Natural killer cell (primary cell): ENCODE measurements around the gene PITPNC1. TPM values are rescaled to one million over a fixed set of nuclear protein-coding genes. Genes with fewer than 3 reads are reported as not detected.
"Not testable (repeated sequence)": the region's sequence is repeated elsewhere in the genome, so short reads cannot be mapped to it uniquely, and the experiment has no call there.

ENCODE experiments used
- ATAC-seq, 3 donors: fragments of 150-1000 bp in 2 of 3; fragments of 200-7000 bp in 1 of 3; cut with Tn5 transposase; 1 replicate in 1 of 3; 2 replicates in 2 of 3; pipeline ENCODE4 v1.10.0; 2021; ENCODE audit warnings: mild to moderate bottlenecking in 2 of 3, moderate library complexity in 2 of 3
- DNase-seq, 2 donors: peaks; one replicate each; pipeline versions ENCODE4 v3.0.0 to v3.0.0-alpha.2; 2013 to 2021; ENCODE audit warnings: mixed read lengths in 1 of 2
- H3K27ac ChIP-seq: one replicate; pipeline ENCODE4 v1.5.1; 2013; ENCODE audit warnings: mild to moderate bottlenecking, low read length
- H3K27me3 ChIP-seq: one replicate; pipeline ENCODE4 v1.6.1; 2013; ENCODE audit warnings: low read length; ENCODE audit not compliant: control insufficient read depth, insufficient read depth
- H3K36me3 ChIP-seq: one replicate; pipeline ENCODE4 v1.6.1; 2013; ENCODE audit warnings: low read length; ENCODE audit not compliant: control insufficient read depth, insufficient read depth
- H3K4me1 ChIP-seq: one replicate; pipeline ENCODE4 v1.6.1; 2013; ENCODE audit warnings: low read length; ENCODE audit not compliant: control insufficient read depth, insufficient read depth
- H3K4me3 ChIP-seq: one replicate; pipeline ENCODE4 v1.5.1; 2013; ENCODE audit warnings: low read length
- H3K9me3 ChIP-seq: one replicate; pipeline ENCODE4 v1.6.1; 2013; ENCODE audit warnings: low read length; ENCODE audit not compliant: control insufficient read depth, insufficient read depth
- H3K27ac Mint-ChIP-seq, 2 donors: one replicate each; pipeline ENCODE4 v1.8.0; 2022; ENCODE audit warnings: mild to moderate bottlenecking in 2 of 2, mixed read lengths in 2 of 2, moderate library complexity in 1 of 2
- H3K27me3 Mint-ChIP-seq, 2 donors: one replicate each; pipeline ENCODE4 v1.8.0; 2022; ENCODE audit warnings: low read depth in 2 of 2, mixed read lengths in 2 of 2
- H3K36me3 Mint-ChIP-seq: one replicate; pipeline ENCODE4 v1.8.0; 2022; ENCODE audit warnings: mixed read lengths
- H3K4me1 Mint-ChIP-seq, 2 donors: one replicate each; pipeline ENCODE4 v1.8.0; 2022; ENCODE audit warnings: mixed read lengths in 2 of 2
- H3K4me3 Mint-ChIP-seq: one replicate; pipeline ENCODE4 v1.8.0; 2022; ENCODE audit warnings: mild to moderate bottlenecking, moderate library complexity, mixed read lengths
- H3K9me3 Mint-ChIP-seq, 2 donors: one replicate each; pipeline ENCODE4 v1.8.0; 2022; ENCODE audit warnings: mixed read lengths in 2 of 2
- WGBS: methylation state at CpG from one replicate; pipeline ENCODE4 v1.1.7; 2013; ENCODE audit warnings: missing lambda C conversion rate; ENCODE audit not compliant: insufficient coverage; 5-methylcytosine and 5-hydroxymethylcytosine counted together
- intact Hi-C: fragments of 100-400 bp; cut with micrococcal nuclease; formaldehyde crosslinking; loops from one replicate; pipeline ENCODE4 v1.14.2; 2022
- total RNA-seq, 4 donors: library from RNA; stranded (reverse); fragments of 120-200 nt in 1 of 4; gene quantifications; one replicate each; pipeline versions ENCODE4 v1.2.3 to v1.2.4, GENCODE V29; 2013 to 2022
- TF ChIP-seq, protein P1 (sequence below): fragments of 200-600 bp; IDR thresholded peaks from one replicate; pipeline ENCODE4 v1.8.0; 2022; ENCODE audit warnings: antibody characterized with exemption

The PITPNC1 gene
- total RNA-seq, 3 donors from 2014 or later (not counting 1 experiment from before 2014, with no cell fraction given), result 150 to 185 (median 169) TPM

DNA sequence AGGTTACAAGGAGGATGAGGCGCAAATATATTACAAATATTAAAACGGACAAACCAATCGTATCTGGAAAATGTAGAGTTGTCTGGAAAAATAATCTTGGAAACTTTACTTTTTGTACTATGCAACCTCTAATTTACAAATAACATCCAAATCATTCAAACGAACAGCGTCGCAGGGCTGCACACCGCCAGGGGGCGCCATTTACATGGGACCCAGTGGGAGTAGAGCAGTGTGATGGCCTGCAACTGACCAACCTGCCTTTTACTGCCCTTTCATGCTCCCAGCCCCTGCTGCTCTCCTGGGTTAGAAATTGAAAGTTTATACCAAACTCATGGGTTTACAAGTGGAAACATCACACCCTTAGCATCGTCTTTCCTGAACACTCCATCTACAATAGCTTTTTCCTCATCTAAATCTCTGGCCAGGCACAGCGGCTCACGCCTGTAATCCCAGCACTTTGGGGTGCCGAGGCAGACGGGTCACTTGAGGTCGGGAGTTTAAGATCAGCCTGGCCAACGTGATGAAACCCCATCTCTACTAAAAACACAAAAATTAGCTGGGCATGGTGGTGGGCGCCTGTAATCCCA is 10.0 kb downstream of the PITPNC1 start:
- Histone ChIP-seq H3K27me3 (no peaks in the 10 kb centered on the region), H3K4me1 (peaks cover 62% of the 10 kb centered on the region), H3K27ac (no peak overlapping the region), H3K4me3 (no peak overlapping the region), H3K36me3 (peaks cover 7% of the 10 kb centered on the region), H3K9me3 (no peaks in the 10 kb centered on the region)
- H3K27ac Mint-ChIP-seq, result peak overlapping the region; percentile 96 to 99
- H3K9me3 Mint-ChIP-seq, result no peaks in the 10 kb centered on the region
- ATAC-seq (no peak), DNase-seq (peak; percentile 46 to 75)
- H3K27me3 Mint-ChIP-seq, result no peaks in the 10 kb centered on the region
- peak overlapping the region; percentile 25 for H3K4me3 Mint-ChIP-seq
- 59% methylated on average over 13 of the region's 16 CpGs for WGBS
- peaks cover 60 to 69% of the 10 kb centered on the region in 2 donors for H3K4me1 Mint-ChIP-seq
- TF ChIP-seq, protein P1, sequence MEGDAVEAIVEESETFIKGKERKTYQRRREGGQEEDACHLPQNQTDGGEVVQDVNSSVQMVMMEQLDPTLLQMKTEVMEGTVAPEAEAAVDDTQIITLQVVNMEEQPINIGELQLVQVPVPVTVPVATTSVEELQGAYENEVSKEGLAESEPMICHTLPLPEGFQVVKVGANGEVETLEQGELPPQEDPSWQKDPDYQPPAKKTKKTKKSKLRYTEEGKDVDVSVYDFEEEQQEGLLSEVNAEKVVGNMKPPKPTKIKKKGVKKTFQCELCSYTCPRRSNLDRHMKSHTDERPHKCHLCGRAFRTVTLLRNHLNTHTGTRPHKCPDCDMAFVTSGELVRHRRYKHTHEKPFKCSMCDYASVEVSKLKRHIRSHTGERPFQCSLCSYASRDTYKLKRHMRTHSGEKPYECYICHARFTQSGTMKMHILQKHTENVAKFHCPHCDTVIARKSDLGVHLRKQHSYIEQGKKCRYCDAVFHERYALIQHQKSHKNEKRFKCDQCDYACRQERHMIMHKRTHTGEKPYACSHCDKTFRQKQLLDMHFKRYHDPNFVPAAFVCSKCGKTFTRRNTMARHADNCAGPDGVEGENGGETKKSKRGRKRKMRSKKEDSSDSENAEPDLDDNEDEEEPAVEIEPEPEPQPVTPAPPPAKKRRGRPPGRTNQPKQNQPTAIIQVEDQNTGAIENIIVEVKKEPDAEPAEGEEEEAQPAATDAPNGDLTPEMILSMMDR, result peak; percentile 68
- no peaks in the 10 kb centered on the region for H3K36me3 Mint-ChIP-seq
- intact Hi-C loops, result loop anchor here (2.0 kb wide), 1 partner anchor 88 kb away; no protein-coding TSS in a partner anchor

DNA sequence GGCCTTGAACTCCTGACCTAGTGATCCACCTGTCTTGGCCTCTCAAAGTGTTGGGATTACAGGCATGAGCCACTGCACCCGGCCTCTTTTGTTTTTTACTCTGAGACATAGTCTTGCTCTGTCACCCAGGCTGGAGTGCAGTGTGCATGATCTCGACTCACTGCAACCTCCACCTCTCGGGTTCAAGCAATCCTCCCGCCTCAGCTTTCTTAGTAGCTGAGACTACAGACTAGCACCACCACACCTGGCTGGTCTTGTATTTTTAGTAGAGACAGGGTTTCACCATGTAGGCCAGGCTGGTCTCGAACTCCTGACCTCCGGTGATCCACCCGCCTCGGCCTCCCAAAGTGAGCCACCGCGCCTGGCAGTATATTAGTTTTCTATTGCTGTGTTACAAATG is 11.5 kb downstream of the PITPNC1 start:
- H3K27me3 ChIP-seq, H3K36me3 Mint-ChIP-seq, ATAC-seq, H3K4me3 ChIP-seq, DNase-seq, H3K36me3 ChIP-seq, H3K27ac ChIP-seq, intact Hi-C loops, H3K9me3 Mint-ChIP-seq, H3K9me3 ChIP-seq, H3K27me3 Mint-ChIP-seq, H3K4me3 Mint-ChIP-seq: not testable (repeated sequence)
- peak overlapping the region; percentile 96 to 99 for H3K27ac Mint-ChIP-seq
- peaks cover 69 to 71% of the 10 kb centered on the region in 2 donors for H3K4me1 Mint-ChIP-seq
- peaks cover 69% of the 10 kb centered on the region for H3K4me1 ChIP-seq
- WGBS, result 97% methylated on average over 10 of the region's 10 CpGs

DNA sequence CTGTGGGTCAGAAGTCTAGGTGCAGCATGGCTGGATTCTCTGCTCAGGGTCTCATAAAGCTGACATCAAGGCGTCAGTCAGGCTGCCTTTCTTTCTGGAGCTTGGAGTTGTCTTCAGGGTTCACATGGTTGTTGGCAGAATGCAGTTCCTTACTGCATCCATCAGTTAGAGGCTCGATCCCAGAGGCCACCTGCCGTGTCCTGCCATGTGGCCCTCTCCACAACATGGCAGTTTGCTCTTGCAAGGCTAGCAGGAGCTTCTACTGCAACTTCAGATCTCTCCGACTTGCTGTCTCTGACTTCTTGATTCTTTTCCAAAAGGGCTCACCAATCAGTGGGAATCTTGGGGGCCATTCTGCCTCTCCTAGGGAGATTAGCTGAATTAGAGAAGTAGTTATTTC is 11.9 kb downstream of the PITPNC1 start:
- TF ChIP-seq, protein P1, result no peak
- no peak for ATAC-seq

DNA sequence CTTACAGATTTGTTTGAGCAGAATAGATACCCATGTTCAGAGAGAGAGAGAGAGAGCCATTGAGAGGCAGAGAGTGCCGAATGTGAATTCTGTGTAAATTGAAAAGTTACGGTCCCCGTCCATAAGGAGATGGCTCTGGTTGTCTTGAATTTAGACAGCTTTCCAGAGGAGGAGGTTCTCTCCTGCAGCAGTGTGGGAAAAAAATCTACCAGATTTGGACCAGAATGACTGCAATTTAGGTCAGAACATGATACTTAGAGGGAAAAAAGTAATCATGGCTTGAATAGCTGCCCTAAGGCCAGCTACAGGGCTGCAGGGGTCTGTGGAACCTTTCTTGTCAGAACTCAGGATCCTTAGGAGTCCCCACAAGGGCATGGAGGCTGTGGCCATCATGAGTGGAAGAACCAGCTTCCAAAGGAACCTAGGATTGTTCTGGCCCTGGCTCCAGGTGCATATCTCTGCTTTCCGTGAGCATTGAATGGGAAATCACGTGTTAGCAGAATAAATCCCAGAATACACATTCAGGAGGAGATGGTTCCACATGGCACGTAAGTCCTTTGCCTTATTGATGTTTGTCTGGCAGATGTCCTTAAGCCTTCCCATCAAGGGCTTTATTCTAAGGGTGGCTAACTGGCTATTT is 13.0 kb downstream of the PITPNC1 start:
- peak overlapping the region; percentile 91 for H3K27ac ChIP-seq
- H3K4me1 ChIP-seq, result peaks cover 79% of the 10 kb centered on the region

More for the DNA sequence above, 11.9 kb downstream of the PITPNC1 start:
- H3K4me1 ChIP-seq, result peaks cover 70% of the 10 kb centered on the region
- Mint-ChIP-seq H3K4me3 (no peak overlapping the region), H3K4me1 (peaks cover 70 to 72% of the 10 kb centered on the region in 2 donors), H3K27ac (peak overlapping the region; percentile 96 to 99), H3K27me3 (no peaks in the 10 kb centered on the region), H3K36me3 (no peaks in the 10 kb centered on the region), H3K9me3 (no peaks in the 10 kb centered on the region)
- peak overlapping the region; percentile 8 for H3K27ac ChIP-seq
- intact Hi-C loops, result no loop called here
- no peaks in the 10 kb centered on the region for H3K9me3 ChIP-seq
- no peaks in the 10 kb centered on the region for H3K27me3 ChIP-seq
- WGBS, result 100% methylated on average over 4 of the region's 4 CpGs
- no peak overlapping the region for H3K4me3 ChIP-seq
- DNase-seq, result no peak
- peaks cover 3% of the 10 kb centered on the region for H3K36me3 ChIP-seq

More for the DNA sequence above, 13.0 kb downstream of the PITPNC1 start:
- Histone ChIP-seq H3K36me3 (peaks cover 5% of the 10 kb centered on the region), H3K4me3 (no peak overlapping the region), H3K27me3 (no peaks in the 10 kb centered on the region), H3K9me3 (no peaks in the 10 kb centered on the region)
- TF ChIP-seq, protein P1, result no peak
- ATAC-seq, result peak in 2 of 3 donors; percentile 1 to 4
- Mint-ChIP-seq H3K27ac (peak overlapping the region; percentile 96 to 99), H3K27me3 (no peaks in the 10 kb centered on the region), H3K4me1 (peaks cover 78 to 83% of the 10 kb centered on the region in 2 donors), H3K9me3 (no peaks in the 10 kb centered on the region), H3K4me3 (peak overlapping the region; percentile 89), H3K36me3 (no peaks in the 10 kb centered on the region)
- no peak for DNase-seq
- 82% methylated on average over 6 of the region's 6 CpGs for WGBS
- intact Hi-C loops, result loop anchor here (1.0 to 2.0 kb wide), 5 partner anchors 12 to 60 kb away; partner anchors contain the start of gene PITPNC1
